SK-N-SH treated with all-trans-retinoic acid at 6 μM for 48 hours (cell line): ENCODE data around the gene ADGRB2.

Experiments
- ATAC-seq: fragments of 200-7000 bp; cut with Tn5 transposase; 3 replicates; pipeline ENCODE4 v1.9.1; 2020; ENCODE audit warnings: mild to moderate bottlenecking, moderate library complexity
- BACH2 ChIP-seq: fragments of 250-450 bp; sonication (Bioruptor Pico); IDR thresholded peaks from 2 replicates; pipeline ENCODE4 v1.9.0; 2021; ENCODE audit warnings: mild to moderate bottlenecking, borderline replicate concordance
- CSDC2 ChIP-seq: fragments of 250-450 bp; sonication (Bioruptor Pico); IDR thresholded peaks from 2 replicates; pipeline ENCODE4 v1.5.0; 2020; ENCODE audit warnings: mild to moderate bottlenecking, moderate library complexity
- GLIS3 ChIP-seq: fragments of 250-450 bp; sonication (Bioruptor Pico); IDR thresholded peaks from 2 replicates; pipeline ENCODE4 v1.5.0; 2020; ENCODE audit warnings: mild to moderate bottlenecking, moderate library complexity
- ISL1 ChIP-seq: fragments of 250-450 bp; sonication (Bioruptor Pico); IDR thresholded peaks from 2 replicates; pipeline ENCODE4 v2.1.2; 2022; ENCODE audit warnings: mild to moderate bottlenecking, moderate library complexity
- OSR1 ChIP-seq: fragments of 250-450 bp; sonication (Bioruptor Pico); IDR thresholded peaks from 2 replicates; pipeline ENCODE4 v1.8.0; 2022; ENCODE audit warnings: moderate library complexity, mild to moderate bottlenecking, inconsistent platforms
- PPARA ChIP-seq: fragments of 250-450 bp; sonication (Bioruptor Pico); IDR thresholded peaks from 2 replicates; pipeline ENCODE4 v1.5.0; 2020; ENCODE audit warnings: mild to moderate bottlenecking, borderline replicate concordance
- RARB ChIP-seq: fragments of 250-450 bp; sonication (Bioruptor Pico); IDR thresholded peaks from 2 replicates; pipeline ENCODE4 v1.8.0; 2021; ENCODE audit warnings: mild to moderate bottlenecking, moderate library complexity
- SNAI2 ChIP-seq: fragments of 250-450 bp; sonication (Bioruptor Pico); IDR thresholded peaks from 2 replicates; pipeline ENCODE4 v1.5.0; 2020; ENCODE audit warnings: mild to moderate bottlenecking, moderate library complexity
- TOX ChIP-seq: fragments of 250-450 bp; sonication (Bioruptor Pico); IDR thresholded peaks from 2 replicates; pipeline ENCODE4 v1.8.0; 2021; ENCODE audit warnings: mild to moderate bottlenecking, moderate library complexity, borderline replicate concordance
- ZC3H10 ChIP-seq: fragments of 250-450 bp; sonication (Bioruptor Pico); IDR thresholded peaks from 2 replicates; pipeline ENCODE4 v1.5.1; 2021; ENCODE audit warnings: mild to moderate bottlenecking, moderate library complexity
- ZFP3 ChIP-seq: fragments of 250-450 bp; sonication (Bioruptor Pico); IDR thresholded peaks from 2 replicates; pipeline ENCODE4 v1.5.0; 2020; ENCODE audit warnings: mild to moderate bottlenecking, moderate library complexity
- ZFP30 ChIP-seq: fragments of 450-650 bp; formaldehyde crosslinking; IDR thresholded peaks from 2 replicates; pipeline ENCODE4 v1.5.0; 2022; ENCODE audit warnings: mild to moderate bottlenecking, moderate library complexity
- ZNF565 ChIP-seq: fragments of 450-650 bp; formaldehyde crosslinking; conservative IDR thresholded peaks from 2 replicates; pipeline ENCODE4 v1.5.0; 2020; ENCODE audit warnings: low read depth, mild to moderate bottlenecking, moderate library complexity
- ZNF70 ChIP-seq: fragments of 450-650 bp; formaldehyde crosslinking; IDR thresholded peaks from 2 replicates; pipeline ENCODE4 v1.5.0; 2020; ENCODE audit warnings: mild to moderate bottlenecking, moderate library complexity
- ZNF8 ChIP-seq: fragments of 450-650 bp; formaldehyde crosslinking; IDR thresholded peaks from 2 replicates; pipeline ENCODE4 v1.5.0; 2020; ENCODE audit warnings: mild to moderate bottlenecking, moderate library complexity
- TF ChIP-seq, protein P1 (sequence below): fragments of 250-450 bp; sonication (Bioruptor Pico); IDR thresholded peaks from 2 replicates; pipeline ENCODE4 v1.8.0; 2020; ENCODE audit warnings: mild to moderate bottlenecking, moderate library complexity, borderline replicate concordance
- TF ChIP-seq, protein P2 (sequence below): fragments of 250-450 bp; sonication (Bioruptor Pico); IDR thresholded peaks from 2 replicates; pipeline ENCODE4 v1.5.1; 2020; ENCODE audit warnings: low read depth, mild to moderate bottlenecking, moderate library complexity
- TF ChIP-seq, protein P3 (sequence below): fragments of 250-450 bp; sonication (Bioruptor Pico); IDR thresholded peaks from 2 replicates; pipeline ENCODE4 v1.5.1; 2021; ENCODE audit warnings: mild to moderate bottlenecking, moderate library complexity
- TF ChIP-seq, protein P4 (sequence below): fragments of 250-450 bp; sonication (Bioruptor Pico); IDR thresholded peaks from 2 replicates; pipeline ENCODE4 v1.8.0; 2021; ENCODE audit warnings: low read depth, mild to moderate bottlenecking, moderate library complexity, borderline replicate concordance

Gene ADGRB2

DNA sequence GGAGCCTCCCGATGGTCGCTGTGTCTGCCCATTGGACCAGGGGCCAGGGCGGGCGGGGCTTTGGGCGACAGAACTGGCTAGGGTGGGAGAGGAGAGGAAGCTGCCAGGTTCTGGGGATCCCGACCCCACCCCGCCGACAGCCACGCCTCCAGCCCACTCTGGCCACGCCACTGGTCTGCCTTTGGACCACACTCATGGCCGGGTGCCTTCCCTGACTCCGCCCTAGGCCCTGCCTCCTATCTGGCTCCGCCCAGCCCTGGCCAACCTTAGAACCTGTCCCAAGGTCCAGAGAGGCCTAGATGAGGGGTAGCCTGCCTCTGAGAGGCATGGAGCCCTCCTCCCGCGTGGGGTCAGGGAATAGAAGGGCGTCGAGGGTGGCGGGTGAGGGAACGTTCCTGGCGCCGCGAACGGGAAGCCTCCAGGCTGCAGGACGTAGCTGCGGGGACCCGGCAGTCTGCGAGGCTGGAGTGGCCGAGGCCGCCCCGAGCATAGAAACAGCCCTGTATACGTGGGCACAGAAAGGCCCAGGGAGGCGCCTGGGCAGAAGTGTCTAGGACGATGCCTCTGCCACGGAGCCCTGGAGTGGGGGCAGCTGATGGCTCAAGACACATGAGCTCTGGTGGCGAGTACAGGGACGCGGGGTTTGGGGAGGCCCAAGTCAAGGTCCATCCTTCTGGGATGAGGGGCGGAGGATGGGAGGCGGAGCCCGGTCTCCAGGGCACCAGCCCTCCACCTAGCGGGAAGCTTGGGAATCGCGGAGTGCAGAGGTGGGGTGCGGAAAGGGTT is 48.9 kb downstream of the ADGRB2 start:
- TF ChIP-seq, protein P1, sequence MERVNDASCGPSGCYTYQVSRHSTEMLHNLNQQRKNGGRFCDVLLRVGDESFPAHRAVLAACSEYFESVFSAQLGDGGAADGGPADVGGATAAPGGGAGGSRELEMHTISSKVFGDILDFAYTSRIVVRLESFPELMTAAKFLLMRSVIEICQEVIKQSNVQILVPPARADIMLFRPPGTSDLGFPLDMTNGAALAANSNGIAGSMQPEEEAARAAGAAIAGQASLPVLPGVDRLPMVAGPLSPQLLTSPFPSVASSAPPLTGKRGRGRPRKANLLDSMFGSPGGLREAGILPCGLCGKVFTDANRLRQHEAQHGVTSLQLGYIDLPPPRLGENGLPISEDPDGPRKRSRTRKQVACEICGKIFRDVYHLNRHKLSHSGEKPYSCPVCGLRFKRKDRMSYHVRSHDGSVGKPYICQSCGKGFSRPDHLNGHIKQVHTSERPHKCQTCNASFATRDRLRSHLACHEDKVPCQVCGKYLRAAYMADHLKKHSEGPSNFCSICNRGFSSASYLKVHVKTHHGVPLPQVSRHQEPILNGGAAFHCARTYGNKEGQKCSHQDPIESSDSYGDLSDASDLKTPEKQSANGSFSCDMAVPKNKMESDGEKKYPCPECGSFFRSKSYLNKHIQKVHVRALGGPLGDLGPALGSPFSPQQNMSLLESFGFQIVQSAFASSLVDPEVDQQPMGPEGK: no peak
- TF ChIP-seq, protein P2, sequence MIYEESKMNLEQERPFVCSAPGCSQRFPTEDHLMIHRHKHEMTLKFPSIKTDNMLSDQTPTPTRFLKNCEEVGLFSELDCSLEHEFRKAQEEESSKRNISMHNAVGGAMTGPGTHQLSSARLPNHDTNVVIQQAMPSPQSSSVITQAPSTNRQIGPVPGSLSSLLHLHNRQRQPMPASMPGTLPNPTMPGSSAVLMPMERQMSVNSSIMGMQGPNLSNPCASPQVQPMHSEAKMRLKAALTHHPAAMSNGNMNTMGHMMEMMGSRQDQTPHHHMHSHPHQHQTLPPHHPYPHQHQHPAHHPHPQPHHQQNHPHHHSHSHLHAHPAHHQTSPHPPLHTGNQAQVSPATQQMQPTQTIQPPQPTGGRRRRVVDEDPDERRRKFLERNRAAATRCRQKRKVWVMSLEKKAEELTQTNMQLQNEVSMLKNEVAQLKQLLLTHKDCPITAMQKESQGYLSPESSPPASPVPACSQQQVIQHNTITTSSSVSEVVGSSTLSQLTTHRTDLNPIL (CRISPR knock-in tag): no peak
- TF ChIP-seq ZFP3 (no peak), ZFP30 (CRISPR knock-in tag) (no peak), GLIS3 (no peak)
- ATAC-seq: peak; percentile 94

DNA sequence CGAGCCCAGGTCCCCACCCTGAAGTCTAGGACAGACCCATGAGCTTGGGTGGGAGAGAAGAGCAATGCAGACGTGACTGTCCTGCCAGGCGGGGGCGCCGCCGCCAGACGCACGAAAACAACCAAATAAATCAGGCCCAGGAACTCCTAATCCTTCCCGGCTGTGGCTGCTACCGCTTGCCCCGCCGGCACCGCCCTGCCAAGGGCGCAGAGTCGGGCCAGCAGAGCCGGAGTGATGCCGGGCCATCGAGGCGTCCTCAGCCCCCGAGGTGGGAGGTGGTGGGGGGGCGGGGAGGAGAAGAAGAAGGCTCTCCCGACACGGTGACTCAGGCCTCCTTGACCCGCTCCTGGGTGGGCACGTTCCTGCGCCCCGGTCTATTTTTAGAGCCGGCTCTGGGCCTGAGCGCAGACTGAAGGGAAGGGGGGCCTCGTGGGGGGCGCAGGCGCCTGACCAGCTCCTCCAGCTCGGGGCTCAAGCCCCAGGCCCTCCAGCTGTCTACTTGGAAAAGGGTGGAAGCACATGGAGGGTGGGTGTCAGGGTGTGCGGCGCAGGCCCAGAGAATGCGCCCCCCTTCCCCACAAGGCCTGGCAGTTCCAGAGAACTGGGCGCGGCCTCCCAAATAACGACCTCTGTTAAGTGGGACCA is 49.6 kb downstream of the ADGRB2 start:
- peak; percentile 48 for ATAC-seq
- TF ChIP-seq ZFP30 (CRISPR knock-in tag) (no peak), ZNF8 (CRISPR knock-in tag) (no peak), SNAI2 (CRISPR knock-in tag) (no peak), ZNF70 (CRISPR knock-in tag) (no peak), ZC3H10 (no peak), OSR1 (no peak), GLIS3 (no peak), RARB (CRISPR knock-in tag) (no peak), PPARA (CRISPR knock-in tag) (no peak)
- TF ChIP-seq, protein P2 (CRISPR knock-in tag): no peak
- TF ChIP-seq, protein P3, sequence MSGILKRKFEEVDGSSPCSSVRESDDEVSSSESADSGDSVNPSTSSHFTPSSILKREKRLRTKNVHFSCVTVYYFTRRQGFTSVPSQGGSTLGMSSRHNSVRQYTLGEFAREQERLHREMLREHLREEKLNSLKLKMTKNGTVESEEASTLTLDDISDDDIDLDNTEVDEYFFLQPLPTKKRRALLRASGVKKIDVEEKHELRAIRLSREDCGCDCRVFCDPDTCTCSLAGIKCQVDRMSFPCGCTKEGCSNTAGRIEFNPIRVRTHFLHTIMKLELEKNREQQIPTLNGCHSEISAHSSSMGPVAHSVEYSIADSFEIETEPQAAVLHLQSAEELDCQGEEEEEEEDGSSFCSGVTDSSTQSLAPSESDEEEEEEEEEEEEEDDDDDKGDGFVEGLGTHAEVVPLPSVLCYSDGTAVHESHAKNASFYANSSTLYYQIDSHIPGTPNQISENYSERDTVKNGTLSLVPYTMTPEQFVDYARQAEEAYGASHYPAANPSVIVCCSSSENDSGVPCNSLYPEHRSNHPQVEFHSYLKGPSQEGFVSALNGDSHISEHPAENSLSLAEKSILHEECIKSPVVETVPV (CRISPR knock-in tag): no peak

DNA sequence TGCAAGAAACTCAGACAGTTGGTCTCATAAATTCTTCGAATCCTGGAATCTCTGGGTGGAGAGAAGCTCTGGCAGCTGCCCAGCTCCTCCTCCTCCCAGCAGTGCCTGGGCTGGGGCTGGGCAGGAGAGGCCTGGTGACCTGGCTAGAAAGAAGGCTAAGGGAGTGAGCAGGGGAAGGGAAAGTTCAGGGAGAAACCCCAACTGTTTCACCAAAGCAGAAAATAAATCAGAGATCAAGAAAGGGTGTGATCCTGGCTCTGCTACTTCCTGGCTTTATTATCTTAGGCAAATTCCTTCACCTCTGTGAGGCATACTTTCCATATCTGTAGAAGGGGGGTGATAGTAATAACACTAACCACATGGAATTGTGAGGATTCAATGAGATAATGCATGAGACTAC is 51.5 kb downstream of the ADGRB2 start:
- peak; percentile 5 for ATAC-seq

DNA sequence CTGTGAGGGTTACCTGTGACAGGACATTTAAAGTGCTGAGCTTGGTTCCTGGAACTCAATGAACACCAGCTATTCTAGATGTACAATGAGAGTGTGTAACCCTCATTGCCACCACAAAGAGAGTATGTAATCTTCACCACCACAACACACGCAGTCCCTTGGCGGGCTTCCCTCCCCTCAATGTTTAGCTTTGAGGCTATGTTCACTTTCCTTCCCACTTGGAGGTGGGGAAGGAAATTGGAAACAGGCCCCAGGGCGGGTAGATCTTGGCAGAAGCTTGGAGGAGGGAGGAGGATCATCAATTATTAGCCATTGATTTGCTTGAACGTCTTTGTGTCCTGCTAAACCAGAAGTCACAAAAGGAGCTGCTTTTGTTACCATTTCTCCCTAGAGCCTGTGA is 52.1 kb downstream of the ADGRB2 start:
- no peak for TF ChIP-seq ISL1
- TF ChIP-seq, protein P4, sequence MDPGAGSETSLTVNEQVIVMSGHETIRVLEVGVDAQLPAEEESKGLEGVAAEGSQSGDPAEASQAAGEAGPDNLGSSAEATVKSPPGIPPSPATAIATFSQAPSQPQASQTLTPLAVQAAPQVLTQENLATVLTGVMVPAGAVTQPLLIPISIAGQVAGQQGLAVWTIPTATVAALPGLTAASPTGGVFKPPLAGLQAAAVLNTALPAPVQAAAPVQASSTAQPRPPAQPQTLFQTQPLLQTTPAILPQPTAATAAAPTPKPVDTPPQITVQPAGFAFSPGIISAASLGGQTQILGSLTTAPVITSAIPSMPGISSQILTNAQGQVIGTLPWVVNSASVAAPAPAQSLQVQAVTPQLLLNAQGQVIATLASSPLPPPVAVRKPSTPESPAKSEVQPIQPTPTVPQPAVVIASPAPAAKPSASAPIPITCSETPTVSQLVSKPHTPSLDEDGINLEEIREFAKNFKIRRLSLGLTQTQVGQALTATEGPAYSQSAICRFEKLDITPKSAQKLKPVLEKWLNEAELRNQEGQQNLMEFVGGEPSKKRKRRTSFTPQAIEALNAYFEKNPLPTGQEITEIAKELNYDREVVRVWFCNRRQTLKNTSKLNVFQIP (CRISPR knock-in tag): no peak
- no peak for TF ChIP-seq RARB (CRISPR knock-in tag)
- no peak for TF ChIP-seq CSDC2 (CRISPR knock-in tag)
- TF ChIP-seq ZNF8 (CRISPR knock-in tag): no peak
- no peak for TF ChIP-seq ZNF565 (CRISPR knock-in tag)
- TF ChIP-seq, protein P1: no peak
- TF ChIP-seq SNAI2 (CRISPR knock-in tag): no peak
- TF ChIP-seq ZC3H10: no peak
- TF ChIP-seq, protein P3 (CRISPR knock-in tag): no peak
- no peak for ATAC-seq

More for the DNA sequence above, 51.5 kb downstream of the ADGRB2 start:
- TF ChIP-seq, protein P2 (CRISPR knock-in tag): 0 out of 2 replicates have a peak, but pooled peaks have one; percentile 29
- TF ChIP-seq TOX (no peak), BACH2 (CRISPR knock-in tag) (no peak), ZNF565 (CRISPR knock-in tag) (no peak), SNAI2 (CRISPR knock-in tag) (no peak)
- TF ChIP-seq, all 23 proteins: peak for 1
